Pulmonary artery endothelial cell (primary cell): Measurements from ENCODE around the gene SLC22A16. TPM values are rescaled to one million over a fixed set of nuclear protein-coding genes. Genes with fewer than 3 reads are reported as not detected.

ENCODE experiments used
- DNase-seq: peaks from one replicate; pipeline ENCODE4 v3.0.0-alpha.2; 2011; ENCODE audit warnings: low read depth, low spot score
- total RNA-seq: library from RNA; depleted of rRNA; stranded (reverse); fragments of >200 nt; gene quantifications from 2 replicates; pipeline ENCODE4 v1.2.3, GENCODE V29; 2014

SLC22A16 gene
- total RNA-seq, 1 donor from 2014 or later = not detected

DNA sequence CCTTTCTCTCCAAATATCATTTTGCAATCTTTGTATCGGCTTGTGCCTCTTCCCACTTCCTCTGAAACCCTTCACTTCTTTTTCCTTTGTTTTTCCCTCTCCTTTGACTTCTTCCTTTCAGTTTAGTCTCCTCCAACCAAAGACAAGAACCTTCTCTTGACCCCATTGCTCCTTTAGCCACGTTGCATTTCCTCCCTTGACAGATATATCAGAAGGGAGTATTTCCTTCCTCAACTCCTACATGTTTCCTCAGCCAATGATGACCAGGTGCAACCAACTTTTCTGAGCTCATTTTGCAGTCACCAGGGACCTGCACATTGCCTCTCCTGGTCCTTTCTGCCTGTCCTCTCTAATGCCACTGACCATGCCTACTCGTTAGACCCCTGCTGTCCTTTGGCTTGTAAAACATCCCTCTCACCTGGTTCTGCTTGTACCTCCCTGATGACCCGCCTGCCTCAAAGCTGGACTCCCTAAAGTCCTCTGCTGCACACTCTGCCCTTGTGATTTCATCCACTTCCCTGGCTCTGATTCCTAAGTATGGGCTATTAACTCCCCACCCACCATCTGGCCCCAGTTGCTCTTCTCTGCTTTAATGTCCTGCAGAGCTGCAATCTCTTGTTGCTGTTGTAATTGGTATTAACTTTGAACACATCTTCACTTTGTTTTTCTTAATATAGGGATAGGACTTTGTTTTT lies 27.4 kb downstream of the SLC22A16 start:
- no peak for DNase-seq

DNA sequence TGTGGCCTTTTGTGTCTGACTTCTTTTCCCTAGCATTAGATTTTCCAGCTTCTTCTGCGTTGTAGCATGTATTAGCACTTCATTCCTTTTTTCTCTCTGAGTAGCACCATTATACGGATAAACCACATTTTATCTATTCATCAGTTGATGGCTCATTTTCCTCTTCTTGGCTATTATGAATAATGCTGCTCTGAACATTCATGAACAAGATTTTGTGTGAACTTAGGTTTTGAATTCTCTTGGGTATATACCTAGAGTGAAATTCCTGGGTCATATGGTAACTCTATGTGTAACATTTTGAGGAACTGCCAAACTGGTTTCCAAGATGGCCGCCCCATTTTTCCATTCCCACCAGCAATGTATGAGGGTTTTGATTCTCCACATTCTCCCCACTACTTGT lies 28.7 kb downstream of the SLC22A16 start:
- DNase-seq = no peak

DNA sequence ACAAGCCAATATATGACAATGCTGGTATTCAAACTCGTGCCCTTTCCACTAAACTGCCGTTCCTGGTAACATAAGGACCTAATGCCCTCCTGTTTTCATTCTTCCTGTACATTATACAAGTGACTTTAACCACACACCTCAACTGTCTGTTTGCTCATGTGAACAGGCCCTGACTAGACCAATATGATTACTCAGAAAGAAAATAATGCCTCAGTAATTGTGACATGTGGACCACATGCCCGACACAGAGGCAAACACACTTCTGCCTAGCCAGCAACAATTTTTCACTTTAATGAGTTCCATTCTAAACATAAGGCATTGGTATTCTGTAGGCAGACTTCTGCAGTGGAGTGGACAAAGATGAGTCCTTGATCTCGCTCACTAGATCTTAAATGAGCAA lies 30.0 kb downstream of the SLC22A16 start:
- DNase-seq = no peak

DNA sequence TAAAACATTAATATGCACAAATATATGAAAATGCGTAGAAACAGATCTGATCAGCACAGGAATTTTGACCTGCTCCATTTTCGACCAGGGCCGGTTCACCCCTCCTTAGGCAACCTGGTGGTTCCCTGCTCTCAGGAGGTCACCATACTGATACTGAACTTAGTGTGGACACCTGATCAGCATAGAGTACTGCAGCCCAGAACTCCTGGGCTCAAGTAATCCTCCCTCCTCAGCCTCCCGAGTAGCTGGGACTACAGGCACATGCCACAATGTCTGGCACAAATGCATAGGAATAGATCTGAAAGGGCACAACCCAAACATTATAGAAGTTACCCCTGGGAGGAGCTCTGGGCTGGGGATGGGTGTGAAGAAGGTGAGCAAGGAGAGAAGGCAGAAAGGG lies 36.4 kb downstream of the SLC22A16 start:
- no peak for DNase-seq

DNA sequence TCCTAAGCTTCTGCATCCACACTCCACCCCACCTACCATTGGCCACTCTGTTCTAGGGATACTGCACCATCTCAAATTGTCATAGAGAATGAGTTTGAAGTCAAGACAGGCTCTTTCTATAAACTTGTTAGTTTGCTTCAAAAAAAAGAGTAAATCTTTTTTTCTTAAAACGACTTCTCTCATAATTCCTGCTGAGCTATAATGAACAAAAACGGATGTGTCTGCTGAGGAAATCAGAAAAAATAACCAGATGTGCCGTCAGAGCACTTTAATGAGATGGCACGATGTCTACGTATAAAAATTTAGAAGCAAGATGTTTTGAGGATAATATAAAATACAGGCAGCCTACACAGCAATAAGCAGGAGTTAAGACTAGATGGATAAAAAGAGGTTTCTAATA lies 37.1 kb downstream of the SLC22A16 start:
- no peak for DNase-seq

DNA sequence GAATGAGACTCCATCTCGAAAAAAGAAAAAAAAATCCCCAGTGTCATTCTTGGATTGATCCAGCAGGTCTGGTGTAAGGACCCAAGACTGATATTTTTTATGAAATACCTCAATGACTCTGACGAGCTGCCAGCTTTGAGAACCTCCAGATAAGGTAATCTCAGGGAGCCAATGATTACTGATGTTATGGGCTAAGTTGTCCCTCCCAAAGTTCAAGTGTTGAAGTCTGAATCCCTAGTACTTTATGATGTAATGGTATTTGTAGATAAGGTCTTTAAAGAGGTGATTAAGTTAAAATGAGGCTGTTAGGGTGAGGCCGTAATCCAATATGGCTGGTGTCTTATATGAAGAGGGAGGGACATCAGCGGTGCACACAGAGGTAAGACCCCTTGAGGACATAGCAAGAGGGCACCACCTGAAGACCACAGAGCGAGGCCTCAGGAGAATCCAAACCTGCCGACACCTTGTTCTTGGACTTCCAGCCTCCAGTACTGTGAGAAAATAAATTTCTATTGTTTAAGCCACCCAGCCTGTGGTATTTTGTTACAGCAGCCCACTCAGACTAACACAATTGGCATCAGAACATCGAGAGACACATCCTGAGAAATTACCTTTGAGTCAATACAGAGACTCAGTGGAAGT lies 41.3 kb downstream of the SLC22A16 start:
- DNase-seq = no peak

DNA sequence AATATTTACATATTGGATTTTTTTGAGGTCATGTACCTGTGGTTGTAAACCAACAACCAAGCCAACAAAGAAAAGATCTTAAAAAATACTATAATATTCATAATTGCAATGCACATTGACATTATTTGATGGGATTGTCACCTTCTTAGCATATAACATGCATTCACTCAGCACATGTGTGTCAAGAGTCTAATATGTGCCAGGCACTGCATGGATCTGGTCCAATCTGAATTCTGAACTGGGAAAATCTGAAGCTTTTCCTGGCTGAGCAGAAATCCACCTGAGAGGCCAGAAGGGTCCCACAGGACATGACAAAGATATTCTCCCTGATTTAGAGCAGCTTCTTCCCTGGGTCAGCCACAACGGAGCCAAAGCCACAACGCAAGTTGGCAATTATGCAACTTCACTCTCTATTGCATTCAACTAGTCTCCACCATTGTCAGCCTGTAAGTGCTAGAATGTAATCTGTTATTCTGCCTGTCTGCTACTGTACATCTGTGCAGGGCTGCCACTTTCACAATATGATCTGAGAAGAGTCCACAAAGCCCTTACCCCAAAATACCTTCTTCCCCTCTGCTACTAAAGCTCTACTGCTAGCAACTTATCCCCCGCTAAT lies 44.0 kb downstream of the SLC22A16 start:
- DNase-seq = no peak

DNA sequence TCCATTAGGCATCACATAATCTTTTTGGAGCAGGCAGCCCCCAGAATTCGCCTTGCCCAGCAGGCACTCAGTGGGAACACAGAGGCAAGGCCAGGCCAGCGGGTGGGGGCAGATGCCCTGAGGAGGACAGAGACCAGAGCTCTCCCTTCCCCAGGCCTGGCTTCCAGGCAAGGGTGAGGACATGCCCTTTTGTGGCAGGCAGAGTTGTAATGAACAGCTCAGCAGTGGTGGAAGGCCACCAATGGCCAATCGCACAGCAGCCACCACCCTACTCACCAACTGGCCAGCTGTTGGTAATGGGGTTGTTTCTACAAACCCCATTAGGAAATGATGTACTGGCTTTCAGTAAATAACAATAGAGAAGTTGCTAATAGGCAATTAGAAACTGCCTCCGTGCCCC lies 45.7 kb downstream of the SLC22A16 start:
- DNase-seq = no peak

DNA sequence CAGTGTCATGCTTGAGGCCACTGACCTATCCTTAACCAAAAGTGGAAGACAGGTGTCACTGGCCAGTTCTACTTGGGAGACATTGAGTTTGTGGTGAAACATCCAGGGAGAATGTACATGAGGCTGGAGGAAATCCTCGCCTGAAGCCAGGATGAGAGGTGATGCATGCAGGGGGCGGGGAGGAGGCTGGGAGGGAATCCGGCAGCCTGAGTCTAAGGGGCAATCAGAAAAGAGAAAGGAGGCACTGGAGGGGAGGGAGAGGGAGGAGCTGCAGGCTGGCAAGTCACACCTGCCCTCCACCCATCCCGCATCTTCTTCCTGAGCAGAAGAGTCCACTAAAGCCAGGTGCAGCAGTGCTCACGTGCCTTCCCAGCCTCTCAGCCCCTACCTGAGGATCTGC lies 46.2 kb downstream of the SLC22A16 start:
- DNase-seq = no peak

DNA sequence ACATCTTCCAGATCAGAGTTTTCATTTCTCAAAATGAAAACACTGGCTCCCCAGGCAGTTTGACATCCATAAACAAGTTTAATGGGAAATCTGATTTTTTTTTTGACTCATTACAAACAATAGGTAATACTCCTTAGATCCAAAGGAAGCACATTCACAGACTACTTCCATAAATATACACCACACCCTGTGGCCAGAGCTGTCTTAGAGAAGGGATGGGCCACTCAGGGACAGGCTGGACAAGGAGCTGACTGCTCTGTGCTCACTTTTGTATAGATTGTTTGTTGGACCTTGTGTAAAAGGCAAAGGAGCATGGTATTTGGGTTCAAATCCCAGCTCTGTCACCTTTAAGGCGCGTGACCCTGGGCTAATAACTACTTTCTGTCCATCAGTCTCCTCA lies 48.3 kb downstream of the SLC22A16 start:
- no peak for DNase-seq

DNA sequence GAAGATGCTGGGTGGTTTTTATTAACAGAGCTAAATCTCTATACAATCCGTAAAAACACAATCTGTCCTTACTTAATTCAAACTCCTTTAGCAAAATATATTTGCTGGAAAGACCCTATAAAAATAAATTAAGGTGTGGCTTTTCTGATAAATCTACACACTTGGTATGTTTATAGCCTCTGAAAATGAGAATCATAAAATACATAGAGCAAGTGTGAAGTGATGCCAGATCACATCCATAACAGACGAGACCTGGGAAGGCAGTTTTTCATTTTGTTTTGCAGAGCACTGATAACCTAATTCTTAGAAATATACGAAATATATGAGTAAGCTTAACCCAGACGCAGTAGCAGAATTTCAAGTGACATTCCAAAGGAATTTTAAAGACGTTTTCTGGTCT lies 50.6 kb downstream of the SLC22A16 start:
- no peak for DNase-seq

DNA sequence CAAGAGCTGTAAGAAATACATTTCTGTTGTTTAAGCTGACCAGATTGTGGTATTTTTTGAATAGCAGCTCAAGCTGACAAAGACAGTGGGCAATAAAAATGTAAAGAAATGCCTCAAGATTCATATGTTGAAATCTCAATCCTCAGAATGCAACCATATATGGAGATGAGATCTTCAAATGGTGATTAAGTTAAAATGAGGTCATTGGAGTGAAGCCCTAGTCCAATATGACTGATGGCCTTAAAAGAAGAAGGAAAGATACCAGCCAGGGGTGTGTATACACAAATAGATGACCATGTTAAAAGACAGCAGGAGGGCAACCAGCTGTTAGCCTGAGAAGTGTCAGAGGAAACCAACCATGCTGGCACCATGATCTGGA lies 54.0 kb downstream of the SLC22A16 start:
- no peak for DNase-seq

DNA sequence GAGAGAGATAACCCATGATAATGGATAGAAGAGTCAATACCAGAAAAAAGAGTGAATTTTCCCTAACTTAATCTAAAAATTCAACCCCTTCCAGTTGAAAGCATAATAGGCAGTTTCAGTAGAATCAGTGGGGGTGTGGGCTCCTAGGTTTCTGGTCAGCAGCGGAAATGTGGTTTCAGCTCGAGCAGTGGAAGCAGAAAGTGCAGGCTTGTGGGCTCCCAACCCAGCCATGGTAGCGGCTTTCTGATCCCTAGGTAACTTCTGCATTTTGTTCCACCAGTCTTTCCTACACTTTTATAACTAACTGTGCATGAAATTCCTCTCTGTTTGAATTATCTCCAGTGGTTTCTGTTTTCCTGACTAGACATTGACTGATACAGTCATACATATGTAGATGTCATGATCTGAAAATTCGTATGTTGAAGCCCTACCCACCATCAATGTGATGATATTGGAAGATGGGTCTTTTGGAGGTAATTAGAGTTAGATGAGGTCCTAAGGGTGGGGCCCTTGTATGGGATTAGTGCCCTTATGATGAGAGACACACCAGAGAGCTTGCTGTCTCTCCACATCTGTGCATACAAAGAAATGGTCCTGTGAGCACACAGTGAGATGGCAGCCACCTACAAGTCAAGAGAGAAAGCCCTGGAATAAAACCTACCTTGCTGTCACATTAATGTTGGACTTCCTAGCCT lies 54.5 kb downstream of the SLC22A16 start:
- DNase-seq = no peak

DNA sequence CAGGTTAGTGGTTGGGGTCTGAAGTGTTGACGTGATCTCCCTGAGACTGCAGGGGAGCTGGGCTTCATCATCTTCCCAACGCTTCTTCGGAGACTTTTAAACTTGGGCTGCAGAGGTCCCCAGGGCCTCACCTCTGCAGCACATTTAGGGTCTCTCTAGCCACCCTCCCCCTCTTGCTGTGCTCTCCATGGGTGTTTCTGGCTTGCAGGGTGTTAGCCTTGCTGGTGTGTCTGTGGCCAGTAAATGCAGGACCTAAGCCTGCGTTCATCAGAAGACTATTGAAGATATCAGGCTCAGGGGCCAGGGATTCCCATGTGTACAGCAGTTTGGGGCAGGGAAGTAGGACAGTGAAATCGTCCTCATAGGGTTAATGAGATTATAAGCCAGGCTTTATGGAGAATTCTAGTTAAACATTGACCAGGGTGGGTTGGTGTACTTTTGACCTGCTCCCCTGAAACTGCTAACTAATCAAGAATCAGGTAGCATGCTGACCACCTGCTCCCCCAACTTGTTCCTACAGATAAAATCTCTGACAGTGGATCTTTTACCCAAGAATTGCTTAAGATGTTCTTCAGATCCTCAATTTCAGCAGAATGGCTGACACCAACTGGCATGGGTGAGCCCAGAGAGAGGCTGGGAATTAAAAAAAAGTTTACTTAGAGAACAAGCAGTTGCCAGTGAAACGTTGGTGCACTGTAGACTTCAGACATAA lies 57.2 kb downstream of the SLC22A16 start:
- DNase-seq = no peak

DNA sequence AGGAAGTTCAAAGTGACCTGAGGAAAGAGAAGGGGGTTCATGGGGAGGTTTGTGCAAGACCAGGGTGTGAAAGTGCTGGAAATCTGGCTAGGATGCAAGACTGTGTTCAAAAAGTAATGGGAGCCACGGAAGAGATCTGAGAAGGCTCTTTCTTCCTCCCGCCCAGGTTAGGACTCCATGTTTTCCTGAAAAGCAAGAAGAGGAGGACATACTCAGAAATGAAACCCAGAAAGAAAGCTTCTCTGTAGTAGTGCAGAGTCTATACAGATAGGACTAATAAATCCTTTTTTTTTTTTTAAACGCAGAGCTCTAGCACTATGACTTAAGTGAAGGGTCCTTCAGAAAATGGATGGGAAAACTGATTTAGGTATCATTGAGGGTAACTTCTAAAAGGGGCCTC lies 57.8 kb downstream of the SLC22A16 start:
- DNase-seq = no peak

DNA sequence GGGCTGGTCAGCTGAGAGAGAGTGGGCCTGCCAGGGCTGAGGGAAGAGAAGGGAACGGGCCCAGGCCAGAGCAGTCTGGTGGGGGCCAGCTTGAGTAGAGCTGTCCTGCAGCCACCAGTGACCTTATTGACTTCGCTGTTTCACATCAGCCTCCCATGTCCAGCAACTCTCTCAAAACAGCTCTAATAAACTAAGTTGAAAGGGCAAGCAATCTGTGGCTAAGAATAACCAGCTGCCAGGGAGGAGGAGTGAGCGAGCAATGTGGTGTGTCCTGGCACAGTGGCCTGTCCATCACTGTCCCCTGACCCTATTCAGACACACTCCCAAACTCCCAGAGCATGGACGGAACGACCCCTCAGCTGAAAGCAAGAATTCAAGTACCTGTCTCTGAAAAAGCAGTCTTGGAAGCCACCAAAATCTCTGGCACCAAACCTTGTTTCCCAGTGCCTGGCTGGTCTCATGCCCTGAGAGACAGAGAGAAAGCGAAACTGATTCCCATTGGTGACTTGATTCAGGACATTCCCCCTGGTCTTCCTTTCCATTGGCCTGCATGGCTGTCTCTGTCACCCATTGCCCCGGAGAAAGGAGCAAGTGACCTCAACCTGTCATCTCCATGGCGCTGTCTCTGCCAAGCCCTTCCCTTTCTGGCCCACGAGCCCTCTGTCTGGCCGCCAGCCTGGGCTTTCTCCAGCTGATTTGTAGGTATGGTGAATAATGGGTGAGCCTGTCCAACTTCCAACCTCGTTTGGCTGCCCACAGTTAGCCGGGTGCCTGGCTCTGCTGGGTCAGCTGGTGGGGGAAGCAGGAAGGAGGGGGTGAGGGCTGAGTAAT lies 61.1 kb downstream of the SLC22A16 start, which contains the start of gene DDO:
Gene DDO, minus strand, starts transcription at position 490 of the 831 bp plus-strand sequence. CDS start 2,113 bp downstream, outside the sequence.
- DNase-seq = no peak

DNA sequence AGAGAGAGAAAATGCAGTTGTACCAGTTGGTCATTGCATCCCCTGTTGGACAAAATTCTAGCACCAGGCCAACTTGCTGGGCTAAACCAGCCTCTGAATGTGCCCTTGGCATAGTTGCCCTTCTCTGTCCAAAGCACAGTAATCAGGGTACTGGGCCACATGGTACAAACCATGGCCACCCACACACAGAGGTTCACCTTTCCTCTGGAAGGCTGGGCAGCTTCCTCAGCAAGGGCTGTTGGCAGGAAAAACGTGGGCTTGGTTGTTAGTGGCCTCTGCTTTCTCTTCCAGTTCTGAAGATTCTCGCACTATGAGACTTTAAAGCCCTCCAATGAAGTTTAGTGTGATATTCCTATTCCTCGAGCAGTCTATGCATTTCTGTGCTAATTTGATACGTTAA lies 61.7 kb downstream of the SLC22A16 start:
- no peak for DNase-seq

DNA sequence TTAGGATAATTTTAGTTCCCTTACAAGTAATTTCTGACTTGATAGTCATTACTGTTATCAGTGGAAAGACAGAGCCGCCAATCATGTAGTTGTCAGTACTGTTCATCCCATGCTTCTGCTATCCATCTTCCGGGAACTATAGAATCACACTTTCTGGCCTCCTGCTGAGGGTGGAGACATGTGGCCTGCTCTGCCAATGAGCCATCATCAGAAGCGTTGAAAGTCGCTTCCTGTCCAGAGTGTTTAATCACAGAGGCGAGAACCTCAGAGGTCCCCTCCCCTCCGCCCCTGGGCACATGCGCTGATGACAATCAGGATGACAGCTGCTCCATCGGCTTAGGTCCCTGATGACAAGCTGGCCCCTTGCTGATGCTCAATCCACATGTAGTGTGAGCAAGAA lies 64.1 kb downstream of the SLC22A16 start:
- no peak for DNase-seq

DNA sequence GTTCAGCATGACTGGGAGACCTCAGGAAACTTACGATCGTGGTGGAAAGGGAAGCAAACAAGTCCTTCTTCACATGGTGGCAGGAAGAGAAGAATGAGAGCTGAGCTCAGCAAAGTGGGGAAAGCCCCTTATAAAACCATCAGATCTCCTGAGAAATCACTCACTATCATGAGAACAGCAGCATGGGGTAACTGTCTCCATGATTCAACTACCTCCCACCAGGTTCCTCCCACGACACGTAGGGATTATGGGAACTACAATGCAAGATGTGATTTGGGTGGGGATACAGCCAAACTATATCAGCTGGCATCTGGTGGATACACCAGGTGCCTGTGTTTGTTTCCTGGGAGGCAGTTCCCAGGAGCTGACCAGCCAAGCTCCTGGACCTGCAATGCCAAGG lies 65.9 kb downstream of the SLC22A16 start:
- DNase-seq = no peak

DNA sequence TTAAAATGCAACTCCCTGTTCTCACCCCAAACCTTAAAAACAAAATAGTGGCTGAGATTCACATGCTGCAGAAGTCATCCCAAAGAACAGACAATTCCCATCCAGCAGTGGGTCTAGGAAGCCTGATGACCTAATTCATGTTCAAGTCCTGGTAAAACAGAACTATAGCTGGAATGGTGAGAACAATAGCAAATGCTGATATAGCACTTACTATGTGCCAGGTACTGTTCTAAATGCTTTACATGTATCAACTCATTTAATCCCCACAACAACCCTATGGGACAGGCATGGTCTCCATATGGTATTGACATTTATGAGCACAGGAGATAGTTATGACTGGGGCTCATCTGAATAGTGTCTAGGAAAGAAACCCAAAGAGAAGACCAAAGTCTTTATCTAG lies 66.6 kb downstream of the SLC22A16 start:
- DNase-seq = no peak

DNA sequence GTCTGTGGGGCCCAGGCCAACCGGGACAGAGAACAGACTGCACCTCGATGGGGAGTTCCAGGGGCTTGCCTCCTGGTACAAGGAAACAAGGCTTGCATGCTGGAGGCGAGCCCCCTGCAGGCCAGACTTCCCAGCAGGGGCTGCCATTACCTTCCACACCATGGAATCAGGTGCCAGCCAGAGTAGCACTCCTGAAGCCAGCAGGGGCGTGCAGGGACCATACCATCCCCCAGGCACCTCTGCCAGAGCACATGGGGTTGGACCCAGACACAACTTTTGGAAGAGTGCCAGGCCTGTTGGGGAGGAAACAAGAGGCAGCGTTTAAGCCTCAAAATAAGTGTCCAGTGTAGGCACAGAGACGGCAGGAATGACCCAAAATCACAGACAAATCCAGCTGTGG lies 67.5 kb downstream of the SLC22A16 start:
- DNase-seq = no peak
